ENCODE data around the gene MFAP2. TPM values are rescaled to one million over a fixed set of nuclear protein-coding genes. Genes with fewer than 3 reads are reported as not detected.

MFAP2 gene
- total and polyA plus RNA-seq, 2 of the 8 experiments (the other 6 are each of a cell fraction or from before 2014, with no cell fraction given) = 172 to 326 TPM

DNA sequence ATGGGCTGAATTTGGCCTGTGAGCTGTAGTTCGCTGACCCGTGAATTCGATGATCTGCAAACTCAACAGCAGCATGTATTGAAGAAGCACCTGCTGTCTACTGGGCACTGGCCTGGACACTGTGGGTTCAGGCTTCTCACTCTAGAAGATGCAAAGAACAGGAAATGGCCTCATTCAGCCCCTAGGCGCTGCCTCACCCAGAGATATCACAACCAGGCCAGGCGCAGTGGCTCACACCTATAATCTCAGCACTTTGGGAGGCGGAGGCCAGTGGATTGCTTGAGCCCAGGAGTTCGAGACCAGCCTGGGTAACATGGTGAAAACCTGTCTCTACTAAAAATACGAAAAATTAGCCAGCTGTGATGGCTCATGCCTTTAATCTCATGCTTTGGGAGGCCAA, 23.6 kb downstream of the MFAP2 start:
- Histone ChIP-seq H2BK120ac (replicated peaks; ENCODE audit: low read depth, low read length) (no peak overlapping the region), H2BK5ac (ENCODE audit: low read depth, low read length) (no peak overlapping the region), H3K23ac (ENCODE audit: insufficient read length) (no peak overlapping the region), H4K8ac (ENCODE audit: extremely low read depth, insufficient read depth, low read length) (no peak overlapping the region), H2AFZ (ENCODE audit: low read length) (no peak overlapping the region), H2BK15ac (ENCODE audit: low read length) (no peak overlapping the region), H3K79me2 (ENCODE audit: control insufficient read depth in 1 of 2, insufficient read depth in 2 of 2, low read length in 2 of 2) (no peaks in the 10 kb centered on the region), H2BK12ac (ENCODE audit: low read depth, low read length) (no peak overlapping the region), H4K91ac (replicated peaks; ENCODE audit: insufficient read length, low read length) (no peak overlapping the region), H3K36me3 (ENCODE audit: control insufficient read depth in 2 of 4, insufficient read depth in 4 of 4, low read length in 3 of 4) (peaks cover 4 to 35% (median 19%) of the 10 kb centered on the region in 4 experiments; a peak in 7 of 8 replicates), H4K5ac (ENCODE audit: insufficient read length, low read depth, low read length) (no peak overlapping the region), H3K9me3 (ENCODE audit: insufficient read depth in 2 of 2, low read depth in 1 of 2, low read length in 1 of 2) (no peaks in the 10 kb centered on the region), H4K20me1 (replicated peaks in 1 of 2; ENCODE audit: control insufficient read depth in 1 of 2, insufficient read depth in 2 of 2, low read length in 2 of 2) (peaks cover 0 to 4% of the 10 kb centered on the region in 2 experiments), H3K23me2 (ENCODE audit: low read depth, low read length) (no peaks in the 10 kb centered on the region), H3K4me2 (ENCODE audit: insufficient read depth in 1 of 2, low read depth in 2 of 2, low read length in 2 of 2) (no peak overlapping the region), H3K79me1 (ENCODE audit: low read depth, low read length) (no peaks in the 10 kb centered on the region), H3K4ac (replicated peaks; ENCODE audit: insufficient read length, low read depth, low read length) (no peak overlapping the region), H3K18ac (ENCODE audit: extremely low read depth, low read length) (no peak overlapping the region), H3K14ac (ENCODE audit: insufficient read length) (no peak overlapping the region), H3K4me1 (replicated peaks in 1 of 4; ENCODE audit: control insufficient read depth in 3 of 4, insufficient read depth in 4 of 4, low read length in 3 of 4) (no peaks in the 10 kb centered on the region), H2AK5ac (ENCODE audit: low read depth, low read length) (no peak overlapping the region), H3K27me3 (replicated peaks in 1 of 4; ENCODE audit: control insufficient read depth in 3 of 4, extremely low read depth in 1 of 4, insufficient read depth in 3 of 4, low read length in 3 of 4) (no peaks in the 10 kb centered on the region), H3K9ac (replicated peaks in 1 of 4; ENCODE audit: extremely low read depth in 1 of 4, low read depth in 3 of 4, low read length in 3 of 4) (no peak overlapping the region), H2BK20ac (ENCODE audit: low read length) (no peak overlapping the region), H3K56ac (replicated peaks; ENCODE audit: insufficient read length, low read depth, low read length) (no peak overlapping the region), H3K4me3 (ENCODE audit: extremely low read depth in 1 of 4, insufficient read depth in 2 of 4, low read depth in 3 of 4, low read length in 4 of 4) (no peak overlapping the region), H3K27ac (ENCODE audit: low read depth, low read length) (no peak overlapping the region)
- no peak for DNase-seq (ENCODE audit: low read depth in 1 of 2, low spot score in 2 of 2)
- ChIA-PET POLR2A (ENCODE audit: partially characterized antibody) (interaction anchor here (0.6 to 1.6 kb wide), 2 partner anchors 15 to 36 kb away, joined by 3 read pairs; no protein-coding TSS in a partner anchor), CTCF (ENCODE audit: partially characterized antibody) (interaction anchor here (0.6 to 4.3 kb wide), 12 partner anchors 9 to 486 kb away, joined by 3 to 20 read pairs (median 6); no protein-coding TSS in a partner anchor)
- 91% methylated on average over 8 of the region's 8 CpGs; no CpG with 5 or more reads in 1 of the 2 experiments for WGBS, 2 experiments (ENCODE audit: extremely low coverage in 1 of 2, insufficient coverage in 1 of 2, insufficient read length in 1 of 2, insufficient replicate concordance in 2 of 2, low coverage in 1 of 2, low lambda C conversion rate in 2 of 2, missing lambda C conversion rate in 1 of 2)
- FAIRE-seq = no peak
- TF ChIP-seq POU5F1 (IDR thresholded peaks at IDR 0.05; ENCODE audit: low read depth, low read length) (no peak), JUN (IDR thresholded peaks at IDR 0.05; ENCODE audit: low read depth, low read length) (no peak), BACH1 (IDR thresholded peaks at IDR 0.05; ENCODE audit: low read length) (no peak), MAFK (IDR thresholded peaks at IDR 0.05; ENCODE audit: low read depth, low read length) (no peak), JUND (IDR thresholded peaks at IDR 0.05; ENCODE audit: low read length) (no peak), NANOG (IDR thresholded peaks at IDR 0.05; ENCODE audit: insufficient read depth, low read depth, low read length, poor library complexity, severe bottlenecking) (no peak), CBX5 (IDR thresholded peaks at IDR 0.05; ENCODE audit: low read depth, low read length) (no peak), CREB1 (IDR thresholded peaks at IDR 0.05) (no peak), RXRA (IDR thresholded peaks at IDR 0.05; ENCODE audit: insufficient read depth, low read depth, low read length) (no peak)
